Fibroblast of skin of scalp (primary cell): Measurements from ENCODE around the gene PPP3CB. TPM values are rescaled to one million over a fixed set of nuclear protein-coding genes. Genes with fewer than 3 reads are reported as not detected.

Experiments used
- DNase-seq: peaks from one replicate; pipeline ENCODE4 v3.0.0-alpha.2; 2013
- polyA plus RNA-seq, 2 experiments: library from polyadenylated mRNA; unstranded; fragments of 120-200 nt; gene quantifications; one replicate each; pipeline ENCODE4 v1.2.1, GENCODE V29; 2013; ENCODE audit not compliant: insufficient read length in 2 of 2

The PPP3CB gene
- polyA plus RNA-seq (2013, experiment 1 of 2; ENCODE audit: insufficient read length): 87.2 TPM
- 96.4 TPM for polyA plus RNA-seq (2013, experiment 2 of 2; ENCODE audit: insufficient read length)

- peak; percentile 98 for DNase-seq
Measured at GRCh38 chr10:73495884-73496674, at the start of gene PPP3CB. Gene PPP3CB, minus strand, starts transcription at chr10:73496024. Its CDS starts 135 bp downstream, at chr10:73495889.

- DNase-seq: no peak
Measured at GRCh38 chr10:73545357-73545756, 49.5 kb upstream of the PPP3CB start.

GRCh38 chr10:73537709-73538108 is 41.9 kb upstream of the PPP3CB start:
- DNase-seq: no peak

GRCh38 chr10:73537288-73537687 is 41.5 kb upstream of the PPP3CB start:
- no peak for DNase-seq

- no peak for DNase-seq
Measured at GRCh38 chr10:73534857-73535256, 39.0 kb upstream of the PPP3CB start.

- peak; percentile 81 for DNase-seq
Measured at GRCh38 chr10:73529089-73529832, 33.4 kb upstream of the PPP3CB start.

- DNase-seq: no peak
Measured at GRCh38 chr10:73522263-73522662, 26.4 kb upstream of the PPP3CB start.

GRCh38 chr10:73519336-73519735 is 23.5 kb upstream of the PPP3CB start:
- no peak for DNase-seq

GRCh38 chr10:73517166-73517888 is 21.5 kb upstream of the PPP3CB start:
- peak; percentile 16 for DNase-seq

- no peak for DNase-seq
Measured at GRCh38 chr10:73512207-73512743, 16.5 kb upstream of the PPP3CB start.

- DNase-seq: no peak
Measured at GRCh38 chr10:73509695-73510094, 13.9 kb upstream of the PPP3CB start.

- peak; percentile 15 for DNase-seq
Measured at GRCh38 chr10:73506491-73506890, 10.7 kb upstream of the PPP3CB start.

- no peak for DNase-seq
Measured at GRCh38 chr10:73506074-73506473, 10.2 kb upstream of the PPP3CB start.

- no peak for DNase-seq
Measured at GRCh38 chr10:73503037-73503436, 7.2 kb upstream of the PPP3CB start.

GRCh38 chr10:73501651-73502050 is 5.8 kb upstream of the PPP3CB start:
- DNase-seq: no peak

- DNase-seq: no peak
Measured at GRCh38 chr10:73497623-73498022, 1.8 kb upstream of the PPP3CB start.

- peak; percentile 93 for DNase-seq
Measured at GRCh38 chr10:73495226-73495883, 469 bp downstream of the PPP3CB start.

- no peak for DNase-seq
Measured at GRCh38 chr10:73494877-73495225, 973 bp downstream of the PPP3CB start.

GRCh38 chr10:73494213-73494612 is 1.6 kb downstream of the PPP3CB start:
- peak; percentile 6 for DNase-seq

- DNase-seq: peak; percentile 95
Measured at GRCh38 chr10:73493781-73494180, 2.0 kb downstream of the PPP3CB start.

GRCh38 chr10:73486601-73487000 is 9.2 kb downstream of the PPP3CB start:
- no peak for DNase-seq

- no peak for DNase-seq
Measured at GRCh38 chr10:73485320-73485719, 10.5 kb downstream of the PPP3CB start.
